GM12878 (cell line): ENCODE data around the gene RBM19. TPM values are rescaled to one million over a fixed set of nuclear protein-coding genes. Genes with fewer than 3 reads are reported as not detected.

Experiments used
- ATAC-seq: fragments of 200-7000 bp; cut with Tn5 transposase; 3 replicates; pipeline ENCODE4 v1.9.1; 2020; ENCODE audit warnings: mild to moderate bottlenecking, moderate library complexity
- BruUV-seq: library from RNA; stranded (reverse); fragments of 400-500 nt; replicated peaks from 2 replicates; lab custom pipeline; 2021; lab: Mats Ljungman, UMichigan
- CTCF ChIA-PET: fragments of 300-600 bp; sonication (Branson Sonifier 250); formaldehyde crosslinking; extraction: SDS; loops from one replicate; lab custom pipeline; 2021; ENCODE audit warnings: inconsistent platforms; lab: Yijun Ruan, JAX
- POLR2A ChIA-PET: fragments of 350-600 bp; formaldehyde crosslinking; extraction: SDS; loops from one replicate; lab custom pipeline; 2021; ENCODE audit warnings: inconsistent platforms; lab: Charles Lee
- RAD21 ChIA-PET: fragments of 300-600 bp; sonication (Branson Sonifier 250); formaldehyde crosslinking; loops from one replicate; lab custom pipeline; 2023; ENCODE audit warnings: antibody characterized with exemption; ENCODE audit not compliant: unreplicated experiment; lab: Charles Lee
- SMC1A ChIA-PET: fragments of 300-600 bp; sonication (Branson Sonifier 250); formaldehyde crosslinking; loops from one replicate; lab custom pipeline; 2023; ENCODE audit not compliant: unreplicated experiment, uncharacterized antibody; lab: Charles Lee
- DNase-seq: peaks from one replicate; pipeline ENCODE4 v3.0.0-alpha.2; 2011; ENCODE audit warnings: low read depth, low spot score
- FAIRE-seq: peaks from 3 replicates; lab custom pipeline; 2011; peaks lifted over from hg19 to GRCh38; lab: Jason Lieb, UNC
- H2AFZ ChIP-seq: 2 replicates; pipeline ENCODE4 v1.6.0; 2011; ENCODE audit warnings: low read depth, low read length, control low read depth; ENCODE audit not compliant: control insufficient read depth
- H3K27ac ChIP-seq: 2 replicates; pipeline ENCODE4 v1.5.1; 2011; ENCODE audit warnings: control low read depth; ENCODE audit not compliant: control insufficient read depth, insufficient read depth
- H3K27me3 ChIP-seq, 2 experiments: replicated peaks in 1 of 2; 2 replicates each; pipeline versions ENCODE4 v1.6.0 to v1.6.1; 2011; ENCODE audit warnings: low read length in 1 of 2; ENCODE audit not compliant: control insufficient read depth in 2 of 2, insufficient read depth in 2 of 2
- H3K36me3 ChIP-seq, 2 experiments: 2 replicates each; pipeline ENCODE4 v1.5.1; 2011; ENCODE audit warnings: low read length in 1 of 2; ENCODE audit not compliant: control insufficient read depth in 2 of 2, insufficient read depth in 2 of 2
- H3K4me1 ChIP-seq: 2 replicates; pipeline ENCODE4 v1.6.1; 2011; ENCODE audit warnings: mild to moderate bottlenecking, low read length, moderate library complexity, mixed read lengths; ENCODE audit not compliant: control insufficient read depth, insufficient read depth
- H3K4me2 ChIP-seq: 2 replicates; pipeline ENCODE4 v1.6.0; 2011; ENCODE audit warnings: control low read depth; ENCODE audit not compliant: control insufficient read depth, insufficient read depth
- H3K4me3 ChIP-seq: fragments of 200-600 bp; sonication (generic); 2 replicates; pipeline ENCODE4 v1.5.1; 2016
- H3K79me2 ChIP-seq: 2 replicates; pipeline ENCODE4 v1.6.0; 2011; ENCODE audit warnings: low read length; ENCODE audit not compliant: control insufficient read depth, insufficient read depth
- H3K9ac ChIP-seq: 2 replicates; pipeline ENCODE4 v1.8.0; 2011; ENCODE audit warnings: low read length, control low read depth, mixed read lengths; ENCODE audit not compliant: control insufficient read depth, insufficient read depth
- H3K9me3 ChIP-seq: replicated peaks from 3 replicates; pipeline ENCODE4 v1.5.1; 2011; ENCODE audit warnings: mild to moderate bottlenecking, low read length; ENCODE audit not compliant: control insufficient read depth, insufficient read depth
- H4K20me1 ChIP-seq: 2 replicates; pipeline ENCODE4 v1.6.0; 2011; ENCODE audit not compliant: control insufficient read depth, insufficient read depth
- DPF2 ChIP-seq: fragments of 450-650 bp; IDR thresholded peaks from 2 replicates; pipeline ENCODE4 v1.6.1; 2017; ENCODE audit warnings: mild to moderate bottlenecking
- FOXM1 ChIP-seq: IDR thresholded peaks from 2 replicates; pipeline ENCODE4 v1.6.1; 2012; ENCODE audit warnings: low read depth, mild to moderate bottlenecking, inconsistent platforms, low read length, moderate library complexity
- GATAD2B ChIP-seq: fragments of 450-650 bp; conservative IDR thresholded peaks from 2 replicates; pipeline ENCODE4 v1.6.1; 2017; ENCODE audit warnings: low read depth, mild to moderate bottlenecking, moderate library complexity
- HDAC2 ChIP-seq: fragments of 200-600 bp; sonication (generic); IDR thresholded peaks from 2 replicates; pipeline ENCODE4 v1.6.1; 2017
- JUND ChIP-seq: IDR thresholded peaks from 2 replicates; pipeline ENCODE4 v1.6.1; 2012; ENCODE audit warnings: low read depth, mild to moderate bottlenecking, low read length, improper control_type of control experiment, moderate library complexity
- KLF5 ChIP-seq: fragments of 450-650 bp; IDR thresholded peaks from 2 replicates; pipeline ENCODE4 v1.6.1; 2014; ENCODE audit warnings: mild to moderate bottlenecking; ENCODE audit not compliant: partially characterized antibody
- RBBP5 ChIP-seq: fragments of 200-600 bp; sonication (generic); conservative IDR thresholded peaks from 2 replicates; pipeline ENCODE4 v1.6.1; 2016
- RCOR1 ChIP-seq: conservative IDR thresholded peaks from 2 replicates; pipeline ENCODE4 v1.6.1; 2012; ENCODE audit warnings: low read depth, low read length, improper control_type of control experiment
- SPI1 ChIP-seq: IDR thresholded peaks from 2 replicates; pipeline ENCODE4 v1.6.1; 2011; ENCODE audit warnings: low read depth, mild to moderate bottlenecking, low read length, moderate library complexity, borderline replicate concordance; ENCODE audit not compliant: insufficient read depth
- TARDBP ChIP-seq: IDR thresholded peaks from 2 replicates; pipeline ENCODE4 v1.6.1; 2016; ENCODE audit warnings: borderline replicate concordance
- TCF12 ChIP-seq: IDR thresholded peaks from 2 replicates; pipeline ENCODE4 v1.6.1; 2011; ENCODE audit warnings: low read depth, mild to moderate bottlenecking, low read length
- TCF3 ChIP-seq: IDR thresholded peaks from 2 replicates; pipeline ENCODE4 v1.6.1; 2012; ENCODE audit warnings: low read depth, mild to moderate bottlenecking, low read length, borderline replicate concordance; ENCODE audit not compliant: insufficient read depth
- ZZZ3 ChIP-seq: IDR thresholded peaks from 2 replicates; pipeline ENCODE4 v1.6.1; 2011; ENCODE audit warnings: low read depth; ENCODE audit not compliant: control insufficient read depth, insufficient read length
- WGBS: methylation state at CpG from one replicate; pipeline ENCODE4 v1.1.6; 2016; ENCODE audit warnings: low lambda C conversion rate; ENCODE audit not compliant: insufficient replicate concordance, insufficient coverage; ENCODE audit errors: missing lambda C conversion rate; 5-methylcytosine and 5-hydroxymethylcytosine counted together
- in situ Hi-C: fragments of 300-500 bp; cut with MboI; formaldehyde crosslinking; loops from 9 replicates; pipeline ENCODE4 v1.14.3; 2018; ENCODE audit warnings: mixed read lengths
- intact Hi-C: fragments of 100-400 bp; cut with micrococcal nuclease; formaldehyde crosslinking; loops from one replicate; pipeline ENCODE4 v1.14.2; 2022; ENCODE audit not compliant: unreplicated experiment
- polyA plus RNA-seq, 11 experiments: library from polyadenylated mRNA; depleted of rRNA in 4 of 11; unstranded in 6 of 11; stranded (reverse) in 5 of 11; fragments of >200 nt; fragmentation: Nextera tagmentation in 4 of 11; fragmentation: Illumina TruSeq in 1 of 11; extraction: Ambion mirVana in 4 of 11; extraction: Trizol in 1 of 11; gene quantifications; 1 replicate in 1 of 11; 2 replicates in 10 of 11; pipeline versions ENCODE4 v1.2.1 to v1.2.3, GENCODE V29; 2011 to 2016; ENCODE audit warnings: inconsistent platforms in 2 of 11, missing spikeins in 2 of 11, low read depth in 1 of 11
- total RNA-seq, 4 experiments: library from RNA; depleted of rRNA in 3 of 4; stranded (reverse); fragments of >200 nt in 3 of 4; fragmentation: Illumina TruSeq in 1 of 4; extraction: Trizol in 1 of 4; gene quantifications; 2 replicates each; pipeline versions ENCODE4 v1.2.1 to v1.2.3, GENCODE V29; 2013 to 2021
- TF ChIP-seq, protein P1 (sequence below): IDR thresholded peaks from 2 replicates; pipeline ENCODE4 v1.6.1; 2012; ENCODE audit warnings: low read depth, low read length, improper control_type of control experiment
- TF ChIP-seq, protein P2 (sequence below): fragments of 450-650 bp; IDR thresholded peaks from 2 replicates; pipeline ENCODE4 v1.6.1; 2018; ENCODE audit warnings: borderline replicate concordance, mild to moderate bottlenecking; ENCODE audit not compliant: partially characterized antibody
- TF ChIP-seq, protein P3 (sequence below): IDR thresholded peaks from 2 replicates; pipeline ENCODE4 v1.6.1; 2012; ENCODE audit warnings: low read depth, low read length, improper control_type of control experiment
- TF ChIP-seq, protein P4 (sequence below): IDR thresholded peaks from 2 replicates; pipeline ENCODE4 v1.6.1; 2011; ENCODE audit warnings: low read depth, mild to moderate bottlenecking, low read length, moderate library complexity, borderline replicate concordance; ENCODE audit errors: extremely low read depth
- TF ChIP-seq, protein P5 (sequence below): fragments of 450-650 bp; formaldehyde crosslinking; IDR thresholded peaks from 2 replicates; pipeline ENCODE4 v1.5.0; 2022; ENCODE audit warnings: mild to moderate bottlenecking, missing genetic modification characterization

RBM19 gene
- total and polyA plus RNA-seq, 10 of the 15 experiments (the other 5 are each of a cell fraction or from before 2014, with no cell fraction given): 4.2 to 42.9 (median 28.4) TPM

DNA sequence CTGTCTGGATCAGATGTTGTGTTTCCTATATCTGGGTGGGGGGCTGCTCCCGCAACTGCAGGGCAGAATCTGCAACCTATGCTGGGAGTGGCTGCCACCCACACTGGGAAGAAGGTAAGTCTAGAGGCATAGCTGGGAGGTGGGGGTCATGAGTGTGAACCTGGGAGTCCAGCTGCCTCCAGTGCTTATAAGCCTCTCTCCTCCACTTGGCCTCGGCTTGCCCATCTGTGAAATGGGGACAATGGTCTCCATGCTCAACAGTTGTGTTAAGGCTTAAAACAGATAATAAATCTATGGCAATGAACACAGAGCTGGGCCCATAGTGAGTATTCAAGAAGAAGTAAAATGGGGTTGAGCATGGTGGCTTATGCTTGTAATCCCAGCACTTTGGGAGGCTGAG, 90.0 kb downstream of the RBM19 start:
- DNase-seq (no peak), ATAC-seq (no peak), FAIRE-seq (no peak)
- Histone ChIP-seq H3K9ac (no peak overlapping the region), H3K9me3 (no peaks in the 10 kb centered on the region), H2AFZ (no peak overlapping the region), H3K4me2 (no peak overlapping the region), H4K20me1 (no peaks in the 10 kb centered on the region), H3K4me3 (no peak overlapping the region), H3K4me1 (no peaks in the 10 kb centered on the region), H3K36me3 (peaks cover 2 to 8% of the 10 kb centered on the region in 2 experiments; a peak in 3 of 4 replicates), H3K79me2 (no peaks in the 10 kb centered on the region), H3K27me3 (no peaks in the 10 kb centered on the region), H3K27ac (no peak overlapping the region)
- WGBS: 97% methylated on average over 2 of the region's 2 CpGs
- ChIA-PET RAD21 (no interaction called here), POLR2A (no interaction called here), CTCF (no interaction called here), SMC1A (no interaction called here)
- intact Hi-C loops: no loop called here
- in situ Hi-C loops: no loop called here
- BruUV-seq: no TSS peak
- TF ChIP-seq TCF12 (no peak), RCOR1 (no peak), GATAD2B (no peak), SPI1 (no peak), TARDBP (no peak), TCF3 (no peak), ZZZ3 (no peak), JUND (no peak), KLF5 (no peak), HDAC2 (no peak), RBBP5 (no peak), FOXM1 (no peak), DPF2 (no peak)
- TF ChIP-seq, protein P1, sequence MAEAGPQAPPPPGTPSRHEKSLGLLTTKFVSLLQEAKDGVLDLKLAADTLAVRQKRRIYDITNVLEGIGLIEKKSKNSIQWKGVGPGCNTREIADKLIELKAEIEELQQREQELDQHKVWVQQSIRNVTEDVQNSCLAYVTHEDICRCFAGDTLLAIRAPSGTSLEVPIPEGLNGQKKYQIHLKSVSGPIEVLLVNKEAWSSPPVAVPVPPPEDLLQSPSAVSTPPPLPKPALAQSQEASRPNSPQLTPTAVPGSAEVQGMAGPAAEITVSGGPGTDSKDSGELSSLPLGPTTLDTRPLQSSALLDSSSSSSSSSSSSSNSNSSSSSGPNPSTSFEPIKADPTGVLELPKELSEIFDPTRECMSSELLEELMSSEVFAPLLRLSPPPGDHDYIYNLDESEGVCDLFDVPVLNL: no peak
- TF ChIP-seq, protein P2, sequence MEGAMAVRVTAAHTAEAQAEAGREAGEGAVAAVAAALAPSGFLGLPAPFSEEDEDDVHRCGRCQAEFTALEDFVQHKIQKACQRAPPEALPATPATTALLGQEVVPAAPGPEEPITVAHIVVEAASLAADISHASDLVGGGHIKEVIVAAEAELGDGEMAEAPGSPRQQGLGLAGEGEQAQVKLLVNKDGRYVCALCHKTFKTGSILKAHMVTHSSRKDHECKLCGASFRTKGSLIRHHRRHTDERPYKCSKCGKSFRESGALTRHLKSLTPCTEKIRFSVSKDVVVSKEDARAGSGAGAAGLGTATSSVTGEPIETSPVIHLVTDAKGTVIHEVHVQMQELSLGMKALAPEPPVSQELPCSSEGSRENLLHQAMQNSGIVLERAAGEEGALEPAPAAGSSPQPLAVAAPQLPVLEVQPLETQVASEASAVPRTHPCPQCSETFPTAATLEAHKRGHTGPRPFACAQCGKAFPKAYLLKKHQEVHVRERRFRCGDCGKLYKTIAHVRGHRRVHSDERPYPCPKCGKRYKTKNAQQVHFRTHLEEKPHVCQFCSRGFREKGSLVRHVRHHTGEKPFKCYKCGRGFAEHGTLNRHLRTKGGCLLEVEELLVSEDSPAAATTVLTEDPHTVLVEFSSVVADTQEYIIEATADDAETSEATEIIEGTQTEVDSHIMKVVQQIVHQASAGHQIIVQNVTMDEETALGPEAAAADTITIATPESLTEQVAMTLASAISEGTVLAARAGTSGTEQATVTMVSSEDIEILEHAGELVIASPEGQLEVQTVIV: no peak
- TF ChIP-seq, protein P3, sequence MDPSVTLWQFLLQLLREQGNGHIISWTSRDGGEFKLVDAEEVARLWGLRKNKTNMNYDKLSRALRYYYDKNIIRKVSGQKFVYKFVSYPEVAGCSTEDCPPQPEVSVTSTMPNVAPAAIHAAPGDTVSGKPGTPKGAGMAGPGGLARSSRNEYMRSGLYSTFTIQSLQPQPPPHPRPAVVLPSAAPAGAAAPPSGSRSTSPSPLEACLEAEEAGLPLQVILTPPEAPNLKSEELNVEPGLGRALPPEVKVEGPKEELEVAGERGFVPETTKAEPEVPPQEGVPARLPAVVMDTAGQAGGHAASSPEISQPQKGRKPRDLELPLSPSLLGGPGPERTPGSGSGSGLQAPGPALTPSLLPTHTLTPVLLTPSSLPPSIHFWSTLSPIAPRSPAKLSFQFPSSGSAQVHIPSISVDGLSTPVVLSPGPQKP: no peak
- TF ChIP-seq, protein P4, sequence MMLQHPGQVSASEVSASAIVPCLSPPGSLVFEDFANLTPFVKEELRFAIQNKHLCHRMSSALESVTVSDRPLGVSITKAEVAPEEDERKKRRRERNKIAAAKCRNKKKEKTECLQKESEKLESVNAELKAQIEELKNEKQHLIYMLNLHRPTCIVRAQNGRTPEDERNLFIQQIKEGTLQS: no peak
- TF ChIP-seq, protein P5, sequence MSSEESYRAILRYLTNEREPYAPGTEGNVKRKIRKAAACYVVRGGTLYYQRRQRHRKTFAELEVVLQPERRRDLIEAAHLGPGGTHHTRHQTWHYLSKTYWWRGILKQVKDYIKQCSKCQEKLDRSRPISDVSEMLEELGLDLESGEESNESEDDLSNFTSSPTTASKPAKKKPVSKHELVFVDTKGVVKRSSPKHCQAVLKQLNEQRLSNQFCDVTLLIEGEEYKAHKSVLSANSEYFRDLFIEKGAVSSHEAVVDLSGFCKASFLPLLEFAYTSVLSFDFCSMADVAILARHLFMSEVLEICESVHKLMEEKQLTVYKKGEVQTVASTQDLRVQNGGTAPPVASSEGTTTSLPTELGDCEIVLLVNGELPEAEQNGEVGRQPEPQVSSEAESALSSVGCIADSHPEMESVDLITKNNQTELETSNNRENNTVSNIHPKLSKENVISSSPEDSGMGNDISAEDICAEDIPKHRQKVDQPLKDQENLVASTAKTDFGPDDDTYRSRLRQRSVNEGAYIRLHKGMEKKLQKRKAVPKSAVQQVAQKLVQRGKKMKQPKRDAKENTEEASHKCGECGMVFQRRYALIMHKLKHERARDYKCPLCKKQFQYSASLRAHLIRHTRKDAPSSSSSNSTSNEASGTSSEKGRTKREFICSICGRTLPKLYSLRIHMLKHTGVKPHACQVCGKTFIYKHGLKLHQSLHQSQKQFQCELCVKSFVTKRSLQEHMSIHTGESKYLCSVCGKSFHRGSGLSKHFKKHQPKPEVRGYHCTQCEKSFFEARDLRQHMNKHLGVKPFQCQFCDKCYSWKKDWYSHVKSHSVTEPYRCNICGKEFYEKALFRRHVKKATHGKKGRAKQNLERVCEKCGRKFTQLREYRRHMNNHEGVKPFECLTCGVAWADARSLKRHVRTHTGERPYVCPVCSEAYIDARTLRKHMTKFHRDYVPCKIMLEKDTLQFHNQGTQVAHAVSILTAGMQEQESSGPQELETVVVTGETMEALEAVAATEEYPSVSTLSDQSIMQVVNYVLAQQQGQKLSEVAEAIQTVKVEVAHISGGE (CRISPR knock-in tag): no peak
